GM21723 (cell line): ENCODE data around the gene CHTF18.
"Not testable (repeated sequence)": the region's sequence is repeated elsewhere in the genome, so short reads cannot be mapped to it uniquely, and the experiment has no call there.

Experiments used
- ATAC-seq: cut with Tn5 transposase; IDR thresholded peaks from one replicate; pipeline ENCODE4 v1.9.1; 2021; ENCODE audit warnings: mild to moderate bottlenecking, moderate library complexity; ENCODE audit not compliant: unreplicated experiment

The CHTF18 gene

GRCh38 chr16:824601-825000 is 36.2 kb downstream of the CHTF18 start:
- no peak for ATAC-seq

GRCh38 chr16:825341-826061 is 37.1 kb downstream of the CHTF18 start:
- ATAC-seq: no peak

DNA sequence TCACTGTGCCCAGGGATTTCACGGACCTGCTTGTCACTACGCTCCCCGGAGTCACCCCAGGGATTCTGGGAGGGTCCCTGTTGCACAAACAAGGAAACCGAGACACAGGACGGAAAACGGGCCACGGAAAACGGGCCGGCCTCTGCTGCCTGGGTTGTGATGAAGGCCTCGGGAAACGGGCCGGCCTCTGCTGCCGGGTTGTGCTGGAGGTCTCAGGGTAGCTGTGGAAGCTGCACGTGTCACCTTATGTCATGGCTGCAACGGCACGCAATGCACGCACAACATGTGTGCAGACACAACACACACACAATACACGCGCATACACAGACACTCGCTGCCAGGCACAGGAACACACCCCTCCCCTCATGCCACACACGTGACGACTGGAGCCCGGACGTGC is 39.1 kb downstream of the CHTF18 start:
- ATAC-seq: no peak

DNA sequence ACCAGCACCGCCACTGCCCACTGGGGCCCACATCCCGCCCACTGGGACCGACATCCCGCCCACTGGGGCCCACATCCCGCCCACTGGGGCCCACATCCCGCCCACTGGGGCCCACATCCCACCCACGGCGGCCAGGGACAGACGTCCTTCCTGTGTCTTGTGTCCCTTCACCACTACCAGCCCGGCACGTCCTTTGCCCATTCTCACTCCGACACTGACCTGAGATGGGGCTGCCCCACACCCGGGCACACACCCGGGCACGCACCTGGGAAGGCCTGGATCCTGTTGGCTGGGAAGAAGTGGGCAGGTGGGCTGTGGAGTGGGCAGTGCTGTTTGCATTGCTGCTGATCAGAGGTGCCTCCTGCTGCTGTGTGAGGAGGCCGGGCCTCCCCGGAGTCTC is 40.5 kb downstream of the CHTF18 start:
- ATAC-seq: no peak

DNA sequence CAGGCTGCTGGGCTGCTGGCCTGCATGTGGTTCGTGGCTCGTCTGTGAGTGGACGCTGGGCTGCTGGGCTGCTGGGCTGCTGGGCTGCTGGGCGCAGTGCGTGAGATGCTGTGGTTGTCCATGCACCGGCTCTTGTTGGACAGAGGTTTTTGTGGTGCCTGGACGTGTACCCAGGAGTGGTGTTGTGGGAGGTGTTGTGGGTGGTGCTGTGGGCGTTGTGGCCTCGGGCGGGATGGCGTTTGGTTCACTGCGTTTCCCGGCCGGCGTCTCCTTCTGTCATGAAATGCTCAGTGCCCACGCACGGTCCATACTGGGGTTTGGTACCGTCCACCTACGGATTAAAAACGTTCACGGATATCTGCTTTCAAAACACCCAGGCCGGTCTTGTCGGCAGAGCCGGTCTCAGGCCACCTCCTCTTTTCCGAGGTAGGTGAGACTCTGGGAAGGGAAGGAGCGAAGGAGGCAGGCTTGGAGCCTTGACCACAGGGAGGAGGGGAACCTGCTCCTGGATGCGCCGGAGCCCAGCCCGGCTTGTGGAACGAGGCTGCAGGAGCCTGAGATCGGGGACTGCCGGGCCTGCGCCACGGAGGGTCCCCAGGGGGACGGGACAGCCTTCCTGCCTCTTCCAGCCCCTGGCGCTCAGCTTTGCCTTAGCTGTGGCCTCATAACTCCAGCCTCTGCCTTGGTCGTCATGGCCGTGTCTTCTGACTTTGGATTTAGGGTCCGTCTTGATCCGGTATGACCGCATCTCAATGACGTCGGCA is 41.9 kb downstream of the CHTF18 start:
- no peak for ATAC-seq

GRCh38 chr16:830871-831570 is 42.6 kb downstream of the CHTF18 start:
- no peak for ATAC-seq

DNA sequence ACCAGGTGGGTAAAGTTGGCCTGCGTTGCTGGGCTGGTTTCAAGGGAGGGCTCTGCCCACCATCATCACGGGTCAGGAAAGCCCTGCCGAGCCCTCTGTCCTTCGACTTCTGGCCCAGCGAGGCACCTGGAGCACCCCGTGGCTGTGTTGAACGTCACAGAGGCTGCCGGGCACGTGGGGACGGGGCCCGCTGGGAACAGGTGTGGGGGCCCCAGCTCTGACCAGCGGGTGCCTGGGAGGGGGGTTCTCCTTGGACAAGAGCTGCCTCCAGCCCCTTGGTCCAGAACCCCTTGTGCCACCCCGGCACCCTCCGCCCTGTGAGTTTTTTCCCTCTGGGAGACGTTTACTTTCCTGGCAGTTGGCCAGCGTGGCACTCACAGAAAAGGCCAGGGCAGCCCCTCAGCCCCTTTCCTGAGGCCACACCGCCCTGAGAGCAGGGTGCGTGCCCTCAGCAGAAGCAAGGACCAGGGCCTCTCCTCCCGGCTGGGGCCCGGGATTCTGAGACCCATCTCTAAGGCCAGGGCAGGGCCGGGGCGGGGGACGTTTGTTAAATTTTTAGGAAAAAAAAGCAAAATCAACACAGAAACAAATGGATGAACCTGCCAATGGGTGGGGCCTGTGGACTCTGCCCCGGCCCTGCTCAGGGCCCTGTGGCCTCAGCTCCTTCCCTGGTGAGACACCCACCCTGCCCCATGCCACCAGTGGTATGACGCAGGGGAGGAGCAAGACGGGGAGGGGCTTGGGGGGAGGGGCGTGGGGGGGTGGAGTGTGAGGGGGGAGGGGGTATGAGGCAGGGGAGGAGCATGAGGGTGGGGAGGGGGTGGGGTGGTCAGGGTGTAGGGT is 43.4 kb downstream of the CHTF18 start:
- ATAC-seq: no peak

DNA sequence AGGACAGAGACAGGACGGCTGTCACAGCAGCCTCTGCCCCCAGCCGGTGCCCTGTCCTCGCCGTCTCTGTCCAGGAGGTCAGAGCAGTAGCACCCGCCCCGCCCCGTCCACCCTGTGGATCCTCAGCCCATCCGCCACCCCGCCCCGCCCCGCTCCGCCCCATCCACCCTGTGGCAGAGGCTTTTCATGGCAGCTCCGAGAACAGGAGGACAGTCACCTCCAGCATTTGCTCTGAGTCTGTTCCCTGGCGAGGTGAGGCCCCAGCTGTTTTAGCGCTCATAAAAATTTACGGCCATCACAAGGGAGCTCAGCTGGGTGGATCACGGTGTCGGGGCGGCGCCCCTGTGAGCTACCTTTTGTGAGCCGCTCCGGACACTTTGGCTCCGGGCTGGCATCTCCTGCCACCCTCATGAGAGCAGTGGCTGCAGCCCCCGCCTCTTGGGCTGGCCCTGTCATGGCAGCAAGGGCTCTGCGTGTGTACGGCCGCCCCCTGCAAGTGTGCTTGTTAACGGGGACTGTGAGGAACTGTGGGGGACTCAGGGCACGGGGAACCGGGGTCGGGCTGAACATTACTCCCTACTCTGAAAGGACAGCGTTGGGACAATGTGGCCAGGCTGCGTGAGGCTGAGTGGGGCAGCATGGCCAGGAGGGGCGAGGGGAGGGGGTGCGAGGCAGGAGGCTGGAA is 44.4 kb downstream of the CHTF18 start:
- no peak for ATAC-seq

GRCh38 chr16:833411-833810 is 45.0 kb downstream of the CHTF18 start:
- no peak for ATAC-seq

DNA sequence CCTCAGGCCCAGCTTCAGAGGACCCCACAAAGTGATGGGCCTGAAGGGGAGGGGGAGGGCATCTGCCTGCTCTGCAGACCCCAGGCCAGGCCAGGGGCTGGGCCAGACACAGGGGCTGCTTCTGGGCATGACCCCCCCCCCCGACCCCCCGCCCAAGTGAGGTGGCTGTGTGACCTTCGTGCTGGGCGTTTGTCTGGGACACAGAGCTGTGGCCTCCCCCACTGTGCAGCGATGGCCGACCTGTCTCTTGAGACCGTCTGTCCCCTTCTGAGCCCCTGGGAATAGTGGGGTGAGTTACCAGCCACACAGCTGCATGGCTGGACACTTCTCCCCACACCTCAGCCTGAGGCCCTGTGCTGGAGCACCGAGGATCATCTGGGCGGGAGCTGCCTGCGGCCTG is 47.0 kb downstream of the CHTF18 start:
- ATAC-seq: no peak

- ATAC-seq: no peak
Measured at GRCh38 chr16:836221-836620, 47.8 kb downstream of the CHTF18 start.

DNA sequence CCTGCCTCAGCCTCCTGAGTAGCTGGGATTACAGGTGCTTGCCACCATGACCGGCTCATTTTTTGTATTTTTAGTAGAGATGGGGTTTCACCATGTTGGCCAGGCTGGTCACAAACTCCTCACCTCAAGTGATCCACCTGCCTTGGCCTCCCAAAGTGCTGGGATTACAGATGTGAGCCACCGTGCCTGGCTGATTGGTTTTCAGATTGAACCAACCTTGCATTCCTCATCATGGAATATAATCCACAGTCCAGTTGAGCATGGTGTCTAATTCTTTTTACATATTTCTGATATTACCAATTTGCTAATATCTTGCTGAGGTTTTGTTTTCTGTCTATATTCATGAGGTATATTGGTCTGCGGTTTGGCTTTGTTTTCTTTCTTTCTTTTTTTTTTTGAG is 48.4 kb downstream of the CHTF18 start:
- not testable (repeated sequence) for ATAC-seq

- ATAC-seq: no peak
Measured at GRCh38 chr16:838741-839140, 50.3 kb downstream of the CHTF18 start.

DNA sequence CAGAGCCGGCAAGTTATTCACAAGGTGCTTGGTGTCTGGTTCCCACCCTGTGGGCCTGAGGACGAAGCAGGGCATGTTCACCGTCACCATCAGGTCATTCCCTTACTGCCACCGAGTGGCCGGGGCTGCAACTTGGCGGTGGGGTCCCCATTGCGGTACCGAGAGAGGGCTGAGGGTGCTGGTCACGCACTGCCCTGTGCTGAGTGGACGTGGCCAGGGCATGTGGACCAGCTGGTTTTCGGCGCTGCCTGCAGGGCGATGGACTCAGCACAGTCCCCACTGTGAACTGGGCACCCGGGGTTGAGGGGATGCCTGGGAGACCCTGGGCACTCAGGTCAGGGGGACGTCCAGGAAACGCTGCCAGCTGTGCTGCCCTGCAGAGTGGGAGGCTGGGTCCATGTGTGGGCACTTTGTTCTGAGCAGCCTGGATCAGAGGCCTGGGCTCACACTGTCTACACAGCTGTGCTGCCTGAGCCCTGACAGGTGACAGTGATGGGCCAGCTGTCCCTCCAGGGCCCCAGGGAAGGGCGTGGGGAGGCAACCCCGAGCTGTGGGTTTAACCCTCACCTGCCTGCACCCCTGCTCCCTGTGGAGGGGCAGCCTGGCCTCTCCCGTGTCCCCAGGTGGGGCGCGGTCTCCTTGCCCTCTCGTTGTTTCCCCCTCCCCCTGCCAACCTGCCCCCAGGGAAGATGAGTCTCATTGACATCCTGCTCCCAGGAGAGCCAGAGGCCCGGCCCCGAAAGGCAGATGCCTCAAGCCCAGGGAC is 51.4 kb downstream of the CHTF18 start:
- no peak for ATAC-seq

DNA sequence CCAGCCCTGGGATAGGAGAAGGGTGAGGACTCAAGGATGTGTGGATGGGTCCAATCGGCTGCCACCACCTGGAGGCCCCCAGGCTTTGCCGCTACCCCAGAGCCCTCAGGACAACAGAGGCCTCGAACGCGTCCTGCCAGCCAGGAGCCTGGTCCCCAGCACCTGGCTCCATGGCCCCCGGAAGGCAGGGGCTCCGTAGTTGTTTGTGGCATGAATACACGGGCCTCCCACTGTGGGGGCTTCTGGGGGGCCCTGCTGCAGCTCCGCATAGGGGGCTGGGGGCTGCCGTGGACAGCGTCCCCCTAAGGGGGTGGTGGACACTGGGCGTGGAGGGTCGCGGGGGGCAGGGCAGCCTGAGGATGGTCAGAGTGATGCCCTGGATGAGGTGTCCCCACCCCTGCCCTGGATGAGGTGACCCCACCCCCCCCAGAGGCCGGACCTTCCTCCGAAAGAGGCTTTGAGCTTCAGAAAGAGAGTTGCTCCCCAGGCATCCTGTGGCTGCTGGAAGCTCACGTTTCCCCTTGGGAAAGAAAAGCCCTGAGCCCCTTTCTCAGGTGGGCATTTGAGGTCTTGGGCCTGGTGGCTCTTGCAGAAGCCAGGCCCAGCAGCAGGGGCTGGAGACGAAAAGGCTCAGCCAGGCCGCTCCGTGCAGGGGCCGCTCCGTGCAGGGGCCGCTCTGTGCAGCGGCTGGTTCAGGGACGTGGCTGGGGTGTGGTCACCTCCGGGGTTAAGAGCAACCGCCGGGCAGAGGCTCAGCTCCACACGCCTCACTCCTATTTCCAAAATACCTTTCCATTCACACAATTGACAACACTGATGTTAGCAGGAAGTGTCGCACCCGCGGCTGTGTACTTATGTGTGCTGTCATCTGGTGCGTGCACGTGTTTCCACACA is 52.4 kb downstream of the CHTF18 start:
- ATAC-seq: no peak

- ATAC-seq: no peak
Measured at GRCh38 chr16:841455-842060, 53.1 kb downstream of the CHTF18 start.

DNA sequence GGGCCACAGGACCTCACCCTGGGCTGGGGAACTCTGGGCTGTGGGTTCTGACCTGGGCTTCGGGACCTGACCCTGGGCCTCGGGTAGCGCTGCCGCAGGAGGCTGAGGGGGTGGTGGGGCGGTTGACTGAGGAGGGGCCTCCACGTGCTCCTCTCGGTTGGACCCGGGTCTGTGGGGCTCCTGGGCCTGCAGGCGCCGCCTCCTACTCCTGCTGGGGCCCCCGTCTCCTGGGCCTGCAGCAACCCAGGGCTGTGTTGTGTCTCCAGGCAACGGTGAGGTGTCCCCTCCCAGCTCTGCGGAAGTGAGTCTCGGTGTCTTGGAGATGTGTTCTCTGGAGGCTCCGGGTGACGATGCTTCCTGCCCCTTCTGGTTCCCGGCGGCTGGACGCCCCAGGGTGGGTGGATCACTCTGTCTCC is 53.6 kb downstream of the CHTF18 start:
- no peak for ATAC-seq
